K562 (cell line): ENCODE data around the gene EXOG. TPM values are rescaled to one million over a fixed set of nuclear protein-coding genes. Genes with fewer than 3 reads are reported as not detected.

Experiments
- ATAC-seq: fragments of 200-7000 bp; cut with Tn5 transposase; 3 replicates; pipeline ENCODE4 v1.9.1; 2020; ENCODE audit warnings: moderate library complexity
- BruUV-seq: library from RNA; stranded (reverse); fragments of 400-500 nt; replicated peaks from 2 replicates; lab custom pipeline; 2021; lab: Mats Ljungman, UMichigan
- CTCF ChIA-PET: fragments of 300-600 bp; formaldehyde crosslinking; extraction: SDS; loops from one replicate; lab custom pipeline; 2021; ENCODE audit warnings: low intra/inter-chr PET ratio; lab: Yijun Ruan, JAX
- POLR2A ChIA-PET: fragments of 300-600, 350-650 bp; sonication (Branson Sonifier 250); formaldehyde crosslinking; extraction: SDS; loops from one replicate; lab custom pipeline; 2021; ENCODE audit warnings: antibody characterized with exemption, inconsistent platforms; lab: Yijun Ruan, JAX
- DNase-seq, 4 experiments: peaks; one replicate each; pipeline versions ENCODE4 v3.0.0 to v3.0.0-alpha.2; 2011 to 2018; ENCODE audit warnings: low spot score in 3 of 4, mixed read lengths in 3 of 4; ENCODE audit errors: extremely low read depth in 1 of 4
- FAIRE-seq: peaks from 2 replicates; lab custom pipeline; 2011; peaks lifted over from hg19 to GRCh38; lab: Jason Lieb, UNC
- H2AFZ ChIP-seq: 2 replicates; pipeline ENCODE4 v1.6.0; 2011; ENCODE audit warnings: low read depth, low read length, control low read depth, inconsistent platforms
- H3K27ac ChIP-seq: fragments of 200-600 bp; 3 replicates; pipeline ENCODE4 v1.8.0; 2011; ENCODE audit warnings: low read depth, mild to moderate bottlenecking, control low read depth, inconsistent platforms, low read length, moderate library complexity, mixed read lengths; ENCODE audit errors: extremely low read depth
- H3K27me3 ChIP-seq, 2 experiments: fragments of 300-600 bp in 1 of 2; 2 replicates in 1 of 2; 3 replicates in 1 of 2; pipeline versions ENCODE4 v1.6.0 to v1.8.0; 2011; ENCODE audit warnings: inconsistent platforms in 2 of 2, low read length in 2 of 2, mild to moderate bottlenecking in 1 of 2, mixed read lengths in 1 of 2, moderate library complexity in 1 of 2; ENCODE audit not compliant: control insufficient read depth in 2 of 2, insufficient read depth in 2 of 2
- H3K36me3 ChIP-seq: fragments of 300-600 bp; 3 replicates; pipeline ENCODE4 v1.8.0; 2011; ENCODE audit warnings: mild to moderate bottlenecking, low read length, inconsistent platforms; ENCODE audit not compliant: control insufficient read depth, insufficient read depth
- H3K4me1 ChIP-seq, 2 experiments: fragments of 200-600 bp in 1 of 2; replicated peaks in 1 of 2; 2 replicates in 1 of 2; 3 replicates in 1 of 2; pipeline versions ENCODE4 v1.5.1 to v1.8.0; 2011; ENCODE audit warnings: inconsistent platforms in 2 of 2, low read length in 2 of 2, mild to moderate bottlenecking in 1 of 2, mixed read lengths in 1 of 2, moderate library complexity in 1 of 2; ENCODE audit not compliant: control insufficient read depth in 2 of 2, insufficient read depth in 2 of 2
- H3K4me2 ChIP-seq: 2 replicates; pipeline ENCODE4 v1.6.1; 2011; ENCODE audit warnings: low read length, control low read depth, inconsistent platforms, mixed read lengths; ENCODE audit not compliant: insufficient read depth
- H3K4me3 ChIP-seq: fragments of 200-600 bp; sonication (generic), shearing (Covaris generic); 2 replicates; pipeline ENCODE4 v1.5.1; 2016; ENCODE audit warnings: control low read depth, inconsistent platforms
- H3K79me2 ChIP-seq: fragments of 200-600 bp; 3 replicates; pipeline ENCODE4 v1.8.0; 2011; ENCODE audit warnings: low read length, inconsistent platforms; ENCODE audit not compliant: control insufficient read depth, insufficient read depth
- H3K9ac ChIP-seq, 2 experiments: 2 replicates each; pipeline versions ENCODE4 v1.6.0 to v1.6.1; 2011; ENCODE audit warnings: low read depth in 2 of 2, low read length in 2 of 2, control low read depth in 1 of 2, inconsistent platforms in 1 of 2, mild to moderate bottlenecking in 1 of 2, mixed read lengths in 1 of 2; ENCODE audit not compliant: insufficient read depth in 1 of 2
- H3K9me1 ChIP-seq: one replicate; pipeline ENCODE4 v1.6.0; 2011; ENCODE audit warnings: inconsistent platforms, mild to moderate bottlenecking, low read length, moderate library complexity; ENCODE audit not compliant: control insufficient read depth, insufficient read depth
- H3K9me3 ChIP-seq: replicated peaks from 2 replicates; pipeline ENCODE4 v1.5.1; 2011; ENCODE audit warnings: low read depth, low read length, inconsistent platforms; ENCODE audit not compliant: control insufficient read depth, insufficient read depth
- H4K20me1 ChIP-seq: replicated peaks from 2 replicates; pipeline ENCODE4 v1.6.1; 2011; ENCODE audit warnings: low read length, inconsistent platforms, mixed read lengths; ENCODE audit not compliant: control insufficient read depth, insufficient read depth
- FOXM1 ChIP-seq, 2 experiments: fragments of 450-650 bp in 1 of 2; sonication (generic) in 1 of 2; formaldehyde crosslinking in 1 of 2; IDR thresholded peaks; 2 replicates each; pipeline versions ENCODE4 v1.6.1 to v1.9.0; 2017 to 2022; ENCODE audit warnings: low read depth in 2 of 2, mild to moderate bottlenecking in 2 of 2, missing genetic modification reagents in 1 of 2, moderate library complexity in 1 of 2
- FOXO4 ChIP-seq: fragments of 450-650 bp; formaldehyde crosslinking; IDR thresholded peaks from 2 replicates; pipeline ENCODE4 v1.4.0; 2020; ENCODE audit warnings: mild to moderate bottlenecking, moderate library complexity
- THAP7 ChIP-seq: fragments of 250-450 bp; sonication (Bioruptor Pico); IDR thresholded peaks from 2 replicates; pipeline ENCODE4 v1.5.0; 2021
- ZBTB5 ChIP-seq: fragments of 450-650 bp; IDR thresholded peaks from 2 replicates; pipeline ENCODE4 v1.6.1; 2017; ENCODE audit warnings: antibody characterized with exemption
- ZC3H11A ChIP-seq: IDR thresholded peaks from 2 replicates; pipeline ENCODE4 v1.6.1; 2012; ENCODE audit warnings: low read depth, low read length, improper control_type of control experiment
- ZKSCAN1 ChIP-seq: fragments of 150-350 bp; IDR thresholded peaks from 2 replicates; pipeline ENCODE4 v1.6.1; 2016; ENCODE audit warnings: low read depth, low read length
- WGBS: fragments of 100-300 bp; shearing (Covaris generic); methylation state at CpG from one replicate; pipeline ENCODE4 v1.1.6; 2016; ENCODE audit warnings: low coverage, mixed read lengths; ENCODE audit not compliant: insufficient coverage; ENCODE audit errors: missing lambda C conversion rate; 5-methylcytosine and 5-hydroxymethylcytosine counted together
- in situ Hi-C: fragments of 300-500 bp; cut with MboI; formaldehyde crosslinking; loops from 4 replicates; pipeline ENCODE4 v1.15.0; 2018; ENCODE audit warnings: inconsistent platforms, mixed read lengths
- intact Hi-C: fragments of 100-400 bp; cut with micrococcal nuclease; formaldehyde crosslinking; loops from 2 replicates; pipeline ENCODE4 v1.14.2; 2022
- polyA plus RNA-seq, 8 experiments: library from polyadenylated mRNA; depleted of rRNA in 4 of 8; stranded (reverse) in 5 of 8; unstranded in 3 of 8; fragments of >200 nt; fragmentation: Nextera tagmentation in 2 of 8; fragmentation: Illumina TruSeq in 1 of 8; extraction: Ambion mirVana in 2 of 8; extraction: Trizol in 1 of 8; gene quantifications; 2 replicates each; pipeline versions ENCODE4 v1.2.1 to v1.2.3, GENCODE V29; 2011 to 2014; ENCODE audit warnings: inconsistent platforms in 1 of 8, missing spikeins in 1 of 8
- total RNA-seq, 7 experiments: library from RNA; depleted of rRNA in 6 of 7; stranded (reverse); fragments of >200 nt in 6 of 7; fragmentation: Illumina TruSeq in 2 of 7; extraction: Trizol in 2 of 7; gene quantifications; 2 replicates each; pipeline versions ENCODE4 v1.2.1 to v1.2.3, GENCODE V29; 2011 to 2021; ENCODE audit warnings: low replicate concordance in 1 of 7

EXOG gene
- total and polyA plus RNA-seq, 9 of the 15 experiments (the other 6 are each of a cell fraction or from before 2014, with no cell fraction given) = 10.8 to 21.7 (median 14.8) TPM

- H3K27me3 ChIP-seq = no peaks in the 10 kb centered on the region; a peak in 1 of 5 replicates
- no TSS peak for BruUV-seq
- H3K9ac ChIP-seq = no peak overlapping the region
- H4K20me1 ChIP-seq = peaks cover 14% of the 10 kb centered on the region; the same call in 1 of the 2 replicates
- H3K27ac ChIP-seq = no peak overlapping the region
- intact Hi-C loops = no loop called here
- WGBS = 42% methylated on average over 3 of the region's 3 CpGs
- H3K4me1 ChIP-seq = peaks cover 6 to 10% of the 10 kb centered on the region in 2 experiments
- H3K36me3 ChIP-seq = no peaks in the 10 kb centered on the region
- no peaks in the 10 kb centered on the region for H3K79me2 ChIP-seq
- in situ Hi-C loops = no loop called here
- H3K4me2 ChIP-seq = no peak overlapping the region; the same call in 1 of the 2 replicates
- TF ChIP-seq ZBTB5 (no peak), ZC3H11A (no peak), FOXM1 (IDR thresholded peaks at IDR 0.05; ENCODE audit: low read depth) (no peak), FOXM1 (CRISPR knock-in tag; IDR thresholded peaks at IDR 0.05; ENCODE audit: low read depth) (no peak), FOXO4 (CRISPR knock-in tag) (no peak), ZKSCAN1 (no peak), THAP7 (CRISPR knock-in tag) (no peak)
- TF ChIP-seq, all 486 proteins: peak for 0
- H2AFZ ChIP-seq = no peak overlapping the region
- ChIA-PET POLR2A (no interaction called here), CTCF (no interaction called here)
- no peaks in the 10 kb centered on the region for H3K9me1 ChIP-seq
- ATAC-seq (no peak), DNase-seq (no peak), FAIRE-seq (no peak)
- H3K9me3 ChIP-seq = no peaks in the 10 kb centered on the region
- H3K4me3 ChIP-seq = no peak overlapping the region
These were observed 36.4 kb downstream of the EXOG start for GRCh38 chr3:38532529-38532928.
